ENCODE data around the gene ARHGAP15. TPM values are rescaled to one million over a fixed set of nuclear protein-coding genes. Genes with fewer than 3 reads are reported as not detected.
A peak's percentile ranks its signal among the peaks of the same experiment; 100 is the strongest.

ARHGAP15 gene
- total and polyA plus RNA-seq, 4 donors = 3.8 to 17.9 (median 13.2) TPM

- WGBS = 81% methylated on average over 2 of the region's 2 CpGs
- no peak overlapping the region for H3K9ac ChIP-seq (ENCODE audit: low read depth in 1 of 2, low read length in 2 of 2)
- no peak for TF ChIP-seq JUND (IDR thresholded peaks at IDR 0.05)
- no peak for TF ChIP-seq GABPA (IDR thresholded peaks at IDR 0.05 in 1 of 2, conservative IDR thresholded peaks at IDR 0.05 in 1 of 2)
- no peak for TF ChIP-seq NR2F2 (IDR thresholded peaks at IDR 0.05)
- TF ChIP-seq EGR1 (IDR thresholded peaks at IDR 0.05; ENCODE audit: low read depth in 2 of 2) = no peak
- TF ChIP-seq, protein P1, sequence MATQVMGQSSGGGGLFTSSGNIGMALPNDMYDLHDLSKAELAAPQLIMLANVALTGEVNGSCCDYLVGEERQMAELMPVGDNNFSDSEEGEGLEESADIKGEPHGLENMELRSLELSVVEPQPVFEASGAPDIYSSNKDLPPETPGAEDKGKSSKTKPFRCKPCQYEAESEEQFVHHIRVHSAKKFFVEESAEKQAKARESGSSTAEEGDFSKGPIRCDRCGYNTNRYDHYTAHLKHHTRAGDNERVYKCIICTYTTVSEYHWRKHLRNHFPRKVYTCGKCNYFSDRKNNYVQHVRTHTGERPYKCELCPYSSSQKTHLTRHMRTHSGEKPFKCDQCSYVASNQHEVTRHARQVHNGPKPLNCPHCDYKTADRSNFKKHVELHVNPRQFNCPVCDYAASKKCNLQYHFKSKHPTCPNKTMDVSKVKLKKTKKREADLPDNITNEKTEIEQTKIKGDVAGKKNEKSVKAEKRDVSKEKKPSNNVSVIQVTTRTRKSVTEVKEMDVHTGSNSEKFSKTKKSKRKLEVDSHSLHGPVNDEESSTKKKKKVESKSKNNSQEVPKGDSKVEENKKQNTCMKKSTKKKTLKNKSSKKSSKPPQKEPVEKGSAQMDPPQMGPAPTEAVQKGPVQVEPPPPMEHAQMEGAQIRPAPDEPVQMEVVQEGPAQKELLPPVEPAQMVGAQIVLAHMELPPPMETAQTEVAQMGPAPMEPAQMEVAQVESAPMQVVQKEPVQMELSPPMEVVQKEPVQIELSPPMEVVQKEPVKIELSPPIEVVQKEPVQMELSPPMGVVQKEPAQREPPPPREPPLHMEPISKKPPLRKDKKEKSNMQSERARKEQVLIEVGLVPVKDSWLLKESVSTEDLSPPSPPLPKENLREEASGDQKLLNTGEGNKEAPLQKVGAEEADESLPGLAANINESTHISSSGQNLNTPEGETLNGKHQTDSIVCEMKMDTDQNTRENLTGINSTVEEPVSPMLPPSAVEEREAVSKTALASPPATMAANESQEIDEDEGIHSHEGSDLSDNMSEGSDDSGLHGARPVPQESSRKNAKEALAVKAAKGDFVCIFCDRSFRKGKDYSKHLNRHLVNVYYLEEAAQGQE (IDR thresholded peaks at IDR 0.05) = no peak
- TF ChIP-seq RAD21 (IDR thresholded peaks at IDR 0.05) = no peak
- TF ChIP-seq SP1 (IDR thresholded peaks at IDR 0.05) = no peak
- TF ChIP-seq FOXA1 (IDR thresholded peaks at IDR 0.05) = no peak
- TF ChIP-seq ZBTB33 (IDR thresholded peaks at IDR 0.05) = no peak
- no peak for TF ChIP-seq HNF4G (IDR thresholded peaks at IDR 0.05)
- TF ChIP-seq, protein P2, sequence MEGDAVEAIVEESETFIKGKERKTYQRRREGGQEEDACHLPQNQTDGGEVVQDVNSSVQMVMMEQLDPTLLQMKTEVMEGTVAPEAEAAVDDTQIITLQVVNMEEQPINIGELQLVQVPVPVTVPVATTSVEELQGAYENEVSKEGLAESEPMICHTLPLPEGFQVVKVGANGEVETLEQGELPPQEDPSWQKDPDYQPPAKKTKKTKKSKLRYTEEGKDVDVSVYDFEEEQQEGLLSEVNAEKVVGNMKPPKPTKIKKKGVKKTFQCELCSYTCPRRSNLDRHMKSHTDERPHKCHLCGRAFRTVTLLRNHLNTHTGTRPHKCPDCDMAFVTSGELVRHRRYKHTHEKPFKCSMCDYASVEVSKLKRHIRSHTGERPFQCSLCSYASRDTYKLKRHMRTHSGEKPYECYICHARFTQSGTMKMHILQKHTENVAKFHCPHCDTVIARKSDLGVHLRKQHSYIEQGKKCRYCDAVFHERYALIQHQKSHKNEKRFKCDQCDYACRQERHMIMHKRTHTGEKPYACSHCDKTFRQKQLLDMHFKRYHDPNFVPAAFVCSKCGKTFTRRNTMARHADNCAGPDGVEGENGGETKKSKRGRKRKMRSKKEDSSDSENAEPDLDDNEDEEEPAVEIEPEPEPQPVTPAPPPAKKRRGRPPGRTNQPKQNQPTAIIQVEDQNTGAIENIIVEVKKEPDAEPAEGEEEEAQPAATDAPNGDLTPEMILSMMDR (IDR thresholded peaks at IDR 0.05; ENCODE audit: low read depth, low read length, missing input control) = no peak
- TF ChIP-seq RXRA (IDR thresholded peaks at IDR 0.05) = no peak
- no peak overlapping the region for H3K4me3 ChIP-seq (ENCODE audit: low read depth in 1 of 3, low read length in 3 of 3)
- no peaks in the 10 kb centered on the region for H3K27me3 ChIP-seq (ENCODE audit: control insufficient read depth in 4 of 4, insufficient read depth in 4 of 4, low read length in 3 of 4)
- no peak overlapping the region for H3K27ac ChIP-seq (ENCODE audit: low read depth in 1 of 2, low read length in 2 of 2)
- DNase-seq (ENCODE audit: low spot score) = no peak
- H3K36me3 ChIP-seq (ENCODE audit: control insufficient read depth in 4 of 4, insufficient read depth in 3 of 4, low read depth in 1 of 4, low read length in 3 of 4) = no peaks in the 10 kb centered on the region
- H3K4me1 ChIP-seq (ENCODE audit: control insufficient read depth in 4 of 4, insufficient read depth in 4 of 4, low read length in 3 of 4) = peaks cover 0 to 3% (median under 1%) of the 10 kb centered on the region in 4 donors
- H3K9me3 ChIP-seq (ENCODE audit: control insufficient read depth in 4 of 4, low read length in 3 of 4) = no peaks in the 10 kb centered on the region
These were observed 200.1 kb downstream of the ARHGAP15 start for GRCh38 chr2:143329288-143329687.

GRCh38 chr2:143333168-143333791 is 204.1 kb downstream of the ARHGAP15 start:
- Histone ChIP-seq H3K9me3 (ENCODE audit: control insufficient read depth in 4 of 4, low read length in 3 of 4) (no peaks in the 10 kb centered on the region), H3K4me1 (ENCODE audit: control insufficient read depth in 4 of 4, insufficient read depth in 4 of 4, low read length in 3 of 4) (peaks cover 0 to 3% (median under 1%) of the 10 kb centered on the region in 4 donors), H3K9ac (ENCODE audit: low read depth in 1 of 2, low read length in 2 of 2) (no peak overlapping the region), H3K4me3 (ENCODE audit: low read depth in 1 of 3, low read length in 3 of 3) (peak overlapping the region in 1 of 3 donors; percentile 13), H3K27me3 (ENCODE audit: control insufficient read depth in 4 of 4, insufficient read depth in 4 of 4, low read length in 3 of 4) (no peaks in the 10 kb centered on the region), H3K27ac (ENCODE audit: low read depth in 1 of 2, low read length in 2 of 2) (no peak overlapping the region), H3K36me3 (ENCODE audit: control insufficient read depth in 4 of 4, insufficient read depth in 3 of 4, low read depth in 1 of 4, low read length in 3 of 4) (no peaks in the 10 kb centered on the region)
- 33% methylated on average over 9 of the region's 9 CpGs for WGBS
- no peak for DNase-seq (ENCODE audit: low spot score)
- TF ChIP-seq GABPA (IDR thresholded peaks at IDR 0.05 in 1 of 2, conservative IDR thresholded peaks at IDR 0.05 in 1 of 2) (no peak), YY1 (IDR thresholded peaks at IDR 0.05) (peak; percentile 12), RAD21 (IDR thresholded peaks at IDR 0.05) (no peak), SP1 (IDR thresholded peaks at IDR 0.05) (no peak), ZBTB33 (IDR thresholded peaks at IDR 0.05) (no peak), NR2F2 (IDR thresholded peaks at IDR 0.05) (no peak), JUND (IDR thresholded peaks at IDR 0.05) (no peak), RXRA (IDR thresholded peaks at IDR 0.05) (no peak)

Data from liver (tissue), 9 donors.